Kidney epithelial cell (primary cell): ENCODE measurements around the gene USP24. TPM values are rescaled to one million over a fixed set of nuclear protein-coding genes. Genes with fewer than 3 reads are reported as not detected.
"Not testable (repeated sequence)": the region's sequence is repeated elsewhere in the genome, so short reads cannot be mapped to it uniquely, and the experiment has no call there.

Source experiments
- DNase-seq: peaks from one replicate; pipeline ENCODE4 v3.0.0-alpha.2; 2010; ENCODE audit warnings: low read depth
- H3K27me3 ChIP-seq: 2 replicates; pipeline ENCODE4 v1.6.0; 2011; ENCODE audit warnings: low read length; ENCODE audit not compliant: control insufficient read depth, insufficient read depth
- H3K36me3 ChIP-seq: 2 replicates; pipeline ENCODE4 v1.5.1; 2011; ENCODE audit warnings: low read length; ENCODE audit not compliant: control insufficient read depth, insufficient read depth
- H3K4me3 ChIP-seq: 2 replicates; pipeline ENCODE4 v1.5.1; 2011; ENCODE audit warnings: low read depth, mild to moderate bottlenecking, control low read depth, low read length
- CTCF ChIP-seq: IDR thresholded peaks from 2 replicates; pipeline ENCODE4 v1.5.1; 2011; ENCODE audit warnings: mild to moderate bottlenecking, moderate library complexity, low read length, control low read depth, inconsistent platforms; ENCODE audit not compliant: insufficient read depth, poor library complexity, severe bottlenecking
- total RNA-seq: library from RNA; depleted of rRNA; stranded (reverse); fragments of >200 nt; gene quantifications from 2 replicates; pipeline ENCODE4 v1.2.3, GENCODE V29; 2015

Gene USP24
- total RNA-seq, 1 donor from 2014 or later, result 27.2 TPM

DNA sequence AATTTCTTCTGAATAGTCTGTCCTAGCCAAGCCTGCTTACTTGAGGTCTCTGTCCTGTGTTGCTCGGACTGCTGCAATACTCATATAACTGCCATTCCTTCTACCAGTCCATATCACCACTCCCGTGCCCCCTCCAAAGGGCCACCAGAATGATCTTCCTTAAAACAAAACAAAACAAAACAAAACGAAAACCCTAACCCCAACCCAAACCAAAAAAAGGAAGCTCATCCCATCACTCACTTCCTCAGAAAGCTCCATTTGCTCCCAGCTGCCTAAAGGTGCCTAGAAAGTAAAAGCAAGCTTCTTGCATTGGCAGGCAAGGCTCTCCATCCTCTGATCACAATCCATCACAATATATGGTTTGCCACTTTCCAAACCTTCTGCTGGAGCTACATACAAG, 20.3 kb downstream of the USP24 start:
- no peak for TF ChIP-seq CTCF
- no peak for DNase-seq
- H3K27me3 ChIP-seq, result no peaks in the 10 kb centered on the region
- H3K36me3 ChIP-seq, result no peaks in the 10 kb centered on the region
- H3K4me3 ChIP-seq, result no peak overlapping the region

- no peak for DNase-seq
Observed at GRCh38 chr1:55192093-55192492, 23.1 kb downstream of the USP24 start.

DNA sequence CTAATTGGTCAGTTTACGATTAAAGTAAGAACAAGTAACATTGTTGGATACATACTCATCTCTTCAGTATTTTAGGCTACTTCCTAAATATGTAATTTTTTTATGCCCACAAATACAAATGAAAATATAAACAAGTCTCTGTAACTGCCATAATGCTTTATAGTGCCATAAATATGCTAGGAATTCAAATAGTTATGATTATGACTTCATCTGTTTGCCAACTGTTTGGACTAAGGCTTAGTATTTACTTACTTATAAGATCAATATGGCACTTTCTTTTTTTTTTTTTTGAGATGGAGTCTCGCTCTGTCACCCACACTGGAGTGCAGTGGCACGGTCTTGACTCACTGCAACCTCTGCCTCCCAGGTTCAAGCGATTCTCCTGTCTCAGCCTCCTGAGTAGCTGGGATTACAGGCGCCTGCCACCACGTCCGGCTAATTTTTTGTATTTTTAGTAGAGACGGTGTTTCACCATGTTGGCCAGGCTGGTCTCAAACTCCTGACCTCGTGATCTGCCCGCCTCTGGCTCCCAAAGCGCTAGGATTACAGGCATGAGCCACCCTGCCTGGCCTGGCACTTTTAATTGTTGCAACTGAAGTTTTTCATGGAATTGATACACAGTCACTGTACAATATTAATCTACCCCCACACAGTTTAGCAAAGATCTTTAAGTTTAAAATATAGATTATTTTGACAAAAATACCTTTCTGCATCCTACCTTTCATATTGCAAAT, 23.8 kb downstream of the USP24 start:
- H3K36me3 ChIP-seq, H3K27me3 ChIP-seq, H3K4me3 ChIP-seq, DNase-seq: not testable (repeated sequence)

More at GRCh38 chr1:55192093-55192492, 23.1 kb downstream of the USP24 start:
- H3K36me3 ChIP-seq, result no peaks in the 10 kb centered on the region
- no peaks in the 10 kb centered on the region for H3K27me3 ChIP-seq
- TF ChIP-seq CTCF, result no peak
- H3K4me3 ChIP-seq, result no peak overlapping the region

GRCh38 chr1:55190109-55190508, 25.1 kb downstream of the USP24 start:
- no peaks in the 10 kb centered on the region for H3K36me3 ChIP-seq
- no peak for TF ChIP-seq CTCF

DNA sequence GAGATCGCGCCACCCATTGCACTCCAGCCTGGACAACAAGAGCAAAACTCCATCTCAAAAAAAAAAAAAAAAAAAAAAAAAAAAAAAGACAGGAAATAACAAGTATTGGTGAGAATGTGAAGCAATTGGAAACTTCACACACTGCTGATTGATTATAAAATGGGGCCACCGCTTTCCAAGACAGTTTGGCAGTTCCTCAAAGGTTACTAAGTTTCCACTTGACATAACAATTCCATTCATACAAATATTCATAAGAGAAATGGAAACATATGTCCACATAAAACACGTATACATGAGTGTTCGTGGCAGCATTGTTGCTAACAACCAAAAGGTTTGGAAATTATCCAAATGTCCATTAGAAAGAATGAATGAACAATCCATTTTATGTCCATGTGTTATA, 26.3 kb downstream of the USP24 start:
- TF ChIP-seq CTCF, result no peak
- Histone ChIP-seq H3K4me3 (no peak overlapping the region), H3K36me3 (no peaks in the 10 kb centered on the region), H3K27me3 (no peaks in the 10 kb centered on the region)
- no peak for DNase-seq

More at GRCh38 chr1:55190109-55190508, 25.1 kb downstream of the USP24 start:
- Histone ChIP-seq H3K27me3 (no peaks in the 10 kb centered on the region), H3K4me3 (no peak overlapping the region)
- no peak for DNase-seq

- H3K27me3 ChIP-seq, result no peaks in the 10 kb centered on the region
- DNase-seq, result no peak
- no peak for TF ChIP-seq CTCF
- H3K4me3 ChIP-seq, result no peak overlapping the region
- no peaks in the 10 kb centered on the region for H3K36me3 ChIP-seq
Observed at GRCh38 chr1:55185832-55186231, 29.3 kb downstream of the USP24 start.
